ENCODE measurements around the gene WNT6. TPM values are rescaled to one million over a fixed set of nuclear protein-coding genes. Genes with fewer than 3 reads are reported as not detected.

WNT6 gene
- total RNA-seq, 4 donors from 2014 or later, result 0.36 to 3.9 (median 2.1) TPM

- DNase-seq (no peak), ATAC-seq (no peak)
- in situ Hi-C loops (cut with MboI; ENCODE audit: low sequenced_read_pairs in 4 of 4) (no loop called here), intact Hi-C loops (cut with DNase I; ENCODE audit: low total_unique reads) (no loop called here)
- peaks cover 43 to 64% (median 46%) of the 10 kb centered on the region in 3 donors for H3K27me3 ChIP-seq
- H3K27ac ChIP-seq, result no peak overlapping the region
- no peak overlapping the region for H3K4me3 ChIP-seq
- no peaks in the 10 kb centered on the region for H3K36me3 ChIP-seq
- TF ChIP-seq CTCF (IDR thresholded peaks at IDR 0.05 in 4 of 5, conservative IDR thresholded peaks at IDR 0.05 in 1 of 5) (no peak), POLR2A (IDR thresholded peaks at IDR 0.05) (no peak)
- peaks cover 0 to 10% of the 10 kb centered on the region in 2 donors for H3K4me1 ChIP-seq
- H3K9me3 ChIP-seq, result no peaks in the 10 kb centered on the region
Measured at GRCh38 chr2:218882461-218882816, 22.8 kb downstream of the WNT6 start.

DNA sequence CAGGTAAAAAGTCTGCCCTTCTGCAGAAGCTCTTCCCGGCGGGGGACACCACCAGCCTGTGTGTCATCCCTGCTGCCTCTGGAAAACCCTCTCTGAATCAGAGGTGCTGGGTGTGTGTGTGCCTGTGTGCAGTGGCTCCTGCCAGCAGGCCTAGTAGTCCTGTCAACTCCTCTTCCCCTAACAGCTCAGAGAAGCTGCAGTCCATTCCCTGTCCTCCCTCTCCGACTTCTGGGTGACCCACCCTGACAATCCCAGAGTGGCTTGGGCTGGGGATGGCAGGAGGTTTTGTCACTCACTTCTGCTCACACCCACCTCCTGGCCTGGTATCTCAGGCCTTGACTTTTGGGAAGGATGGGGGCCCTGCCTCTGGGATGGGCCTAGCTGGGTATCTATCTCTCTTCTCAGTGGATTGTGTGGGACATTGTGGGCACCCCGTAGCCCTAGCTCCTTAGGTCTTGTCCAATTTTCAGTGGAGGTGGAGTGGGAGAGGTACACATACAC is 23.3 kb downstream of the WNT6 start:
- Histone ChIP-seq H3K27ac (no peak overlapping the region), H3K4me1 (peaks cover 0 to 10% of the 10 kb centered on the region in 2 donors), H3K27me3 (peaks cover 38 to 62% (median 43%) of the 10 kb centered on the region in 3 donors), H3K36me3 (no peaks in the 10 kb centered on the region), H3K9me3 (no peaks in the 10 kb centered on the region), H3K4me3 (no peak overlapping the region)
- no peak for DNase-seq
- intact Hi-C loops (cut with DNase I; ENCODE audit: low total_unique reads) (no loop called here), in situ Hi-C loops (cut with MboI; ENCODE audit: low sequenced_read_pairs in 4 of 4) (no loop called here)
- TF ChIP-seq POLR2A (IDR thresholded peaks at IDR 0.05), result no peak
- TF ChIP-seq CTCF (IDR thresholded peaks at IDR 0.05 in 4 of 5, conservative IDR thresholded peaks at IDR 0.05 in 1 of 5), result no peak
- ATAC-seq, result no peak

DNA sequence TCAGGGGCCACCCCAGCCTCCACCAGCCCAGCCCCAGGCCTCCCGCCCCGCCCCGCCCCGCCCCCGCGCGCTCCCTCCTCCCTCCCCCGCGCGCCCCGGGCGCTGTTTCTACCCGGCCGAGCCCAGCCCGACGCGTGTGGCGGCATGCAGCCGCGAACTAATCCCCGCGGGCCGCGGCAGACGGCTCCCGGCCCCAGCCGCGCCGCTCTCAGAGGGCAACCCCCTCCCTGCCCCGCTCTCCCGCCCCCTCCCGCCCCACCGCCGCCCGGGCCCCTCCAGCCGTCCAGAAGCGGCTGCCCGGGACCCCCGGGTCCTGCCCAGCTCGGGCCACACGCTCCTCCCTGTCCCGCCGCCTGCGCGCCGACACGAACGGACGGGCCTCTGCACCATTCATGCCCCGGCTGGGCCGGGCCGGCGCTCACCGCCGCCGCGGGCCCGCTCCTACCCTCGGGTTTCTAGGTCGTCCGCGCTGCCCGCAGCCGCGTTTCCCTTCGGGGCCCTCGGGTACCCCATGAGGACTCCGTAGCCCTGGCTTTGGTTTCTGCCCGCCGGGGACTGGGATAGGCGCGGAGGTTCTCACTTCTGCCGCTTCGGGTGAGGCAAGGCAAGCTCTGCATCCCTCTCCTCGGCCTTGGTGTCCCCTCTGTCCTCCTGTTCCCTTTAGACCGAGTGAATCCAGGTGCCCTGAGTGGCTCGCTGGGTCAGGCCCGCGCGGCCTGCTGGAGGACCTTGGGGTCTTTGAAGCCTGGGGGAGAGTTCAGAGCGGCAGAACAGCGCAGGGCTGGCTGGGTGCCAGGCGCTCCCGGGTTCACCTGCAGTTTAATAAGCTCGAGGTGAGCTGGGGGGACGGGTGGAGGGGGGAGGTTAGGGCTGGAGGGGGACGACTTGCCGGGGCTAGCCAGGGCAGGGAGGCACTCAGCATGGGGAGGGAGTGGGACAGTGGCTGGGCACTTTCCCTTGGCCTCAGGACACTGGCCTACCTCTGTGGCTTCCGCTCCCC is 24.2 kb downstream of the WNT6 start:
- Histone ChIP-seq H3K4me1 (peaks cover 0 to 10% of the 10 kb centered on the region in 2 donors), H3K4me3 (peak overlapping the region in 3 of 4 donors; percentile 21 to 45 (median 40)), H3K36me3 (no peaks in the 10 kb centered on the region), H3K27ac (no peak overlapping the region), H3K9me3 (no peaks in the 10 kb centered on the region), H3K27me3 (peaks cover 34 to 54% (median 42%) of the 10 kb centered on the region in 3 donors)
- no peak for TF ChIP-seq POLR2A (IDR thresholded peaks at IDR 0.05)
- ATAC-seq (peak in 1 of 2 donors; percentile 22), DNase-seq (no peak)
- in situ Hi-C loops (cut with MboI; ENCODE audit: low sequenced_read_pairs in 4 of 4), result no loop called here
- intact Hi-C loops (cut with DNase I; ENCODE audit: low total_unique reads), result no loop called here

DNA sequence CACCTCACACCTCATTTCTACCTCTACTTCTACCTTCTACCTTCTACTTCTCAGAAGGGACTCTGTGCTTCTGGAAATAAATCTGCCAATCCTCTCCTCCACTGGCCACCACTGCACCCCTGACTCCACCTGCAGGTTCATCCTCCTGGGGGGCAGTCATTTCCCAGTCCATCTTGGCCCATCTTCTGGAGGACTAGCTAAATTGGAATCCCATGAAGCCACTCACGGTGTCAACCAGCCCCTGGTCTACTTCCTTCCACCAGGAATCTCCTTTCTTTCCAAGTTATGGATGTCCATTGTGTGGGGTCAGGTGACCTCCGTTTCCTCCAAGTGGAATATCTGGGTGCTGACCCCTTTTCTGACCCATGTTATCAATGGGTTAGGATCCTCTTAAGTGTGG is 24.9 kb downstream of the WNT6 start:
- Histone ChIP-seq H3K27me3 (peaks cover 31 to 46% (median 37%) of the 10 kb centered on the region in 3 donors), H3K27ac (no peak overlapping the region), H3K4me3 (no peak overlapping the region), H3K4me1 (peaks cover 0 to 10% of the 10 kb centered on the region in 2 donors), H3K36me3 (no peaks in the 10 kb centered on the region), H3K9me3 (no peaks in the 10 kb centered on the region)
- ATAC-seq, result no peak
- in situ Hi-C loops (cut with MboI; ENCODE audit: low sequenced_read_pairs in 4 of 4) (no loop called here), intact Hi-C loops (cut with DNase I; ENCODE audit: low total_unique reads) (no loop called here)
- TF ChIP-seq POLR2A (IDR thresholded peaks at IDR 0.05) (no peak), CTCF (IDR thresholded peaks at IDR 0.05 in 4 of 5, conservative IDR thresholded peaks at IDR 0.05 in 1 of 5) (no peak)
- DNase-seq, result no peak

Measured in gastrocnemius medialis (tissue), 4 donors.